Gastrocnemius medialis (tissue), 4 donors: ENCODE data around the gene RAB12.

Experiments
- POLR2A ChIP-seq, 2 donors: fragments of 450-650 bp; IDR thresholded peaks; one replicate each; pipeline ENCODE4 v1.6.1; 2017; ENCODE audit warnings: antibody characterized with exemption in 2 of 2, mild to moderate bottlenecking in 2 of 2, moderate library complexity in 2 of 2
- TF ChIP-seq, protein P1 (sequence below), 5 experiments: fragments of 450-650 bp in 3 of 5; fragments of 200-600 bp in 2 of 5; sonication (generic) in 2 of 5; IDR thresholded peaks in 4 of 5; conservative IDR thresholded peaks in 1 of 5; 1 replicate in 4 of 5; 2 replicates in 1 of 5; pipeline ENCODE4 v1.5.1; 2016 to 2019; ENCODE audit warnings: antibody characterized with exemption in 5 of 5, mild to moderate bottlenecking in 3 of 5, moderate library complexity in 3 of 5

DNA sequence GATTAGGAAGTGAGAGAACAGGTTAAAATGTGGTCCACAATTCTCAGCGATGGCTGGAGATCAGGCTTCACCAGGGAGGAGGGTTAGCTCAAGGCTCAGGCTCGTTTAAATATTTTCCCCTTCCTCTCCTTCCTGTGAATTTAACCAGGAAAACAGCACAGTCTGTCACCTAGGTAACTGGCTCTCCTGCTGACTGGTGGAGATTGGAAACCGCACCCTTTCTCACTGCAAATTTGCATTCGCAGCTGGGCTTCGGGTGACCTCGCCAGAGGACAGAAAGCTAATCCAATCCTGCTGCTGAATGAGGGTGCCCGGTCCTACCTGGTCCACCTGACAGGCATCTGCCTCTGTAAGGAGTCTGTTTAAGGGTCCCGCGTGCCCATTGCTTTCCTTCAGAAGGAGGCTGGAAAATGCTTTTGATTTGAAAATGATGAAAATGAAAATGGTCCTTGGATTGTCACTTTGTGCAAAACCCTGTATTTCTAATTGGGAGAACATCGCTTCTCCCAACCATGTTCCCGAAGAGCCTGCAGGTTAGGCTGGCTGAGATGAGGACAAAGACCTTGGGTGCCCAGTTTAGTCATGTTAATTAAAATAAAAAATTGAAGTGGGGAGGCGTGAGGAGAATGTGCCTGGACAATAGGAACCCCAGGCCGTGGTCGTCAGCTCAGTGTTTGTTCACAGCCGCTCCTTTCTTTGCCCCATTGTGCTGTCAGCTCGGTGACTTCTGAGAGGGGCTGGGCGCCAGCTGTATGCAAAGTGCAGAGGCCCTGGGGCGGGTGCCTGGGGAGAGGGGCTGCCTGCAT, 52.7 kb downstream of the RAB12 start:
- TF ChIP-seq, protein P1, sequence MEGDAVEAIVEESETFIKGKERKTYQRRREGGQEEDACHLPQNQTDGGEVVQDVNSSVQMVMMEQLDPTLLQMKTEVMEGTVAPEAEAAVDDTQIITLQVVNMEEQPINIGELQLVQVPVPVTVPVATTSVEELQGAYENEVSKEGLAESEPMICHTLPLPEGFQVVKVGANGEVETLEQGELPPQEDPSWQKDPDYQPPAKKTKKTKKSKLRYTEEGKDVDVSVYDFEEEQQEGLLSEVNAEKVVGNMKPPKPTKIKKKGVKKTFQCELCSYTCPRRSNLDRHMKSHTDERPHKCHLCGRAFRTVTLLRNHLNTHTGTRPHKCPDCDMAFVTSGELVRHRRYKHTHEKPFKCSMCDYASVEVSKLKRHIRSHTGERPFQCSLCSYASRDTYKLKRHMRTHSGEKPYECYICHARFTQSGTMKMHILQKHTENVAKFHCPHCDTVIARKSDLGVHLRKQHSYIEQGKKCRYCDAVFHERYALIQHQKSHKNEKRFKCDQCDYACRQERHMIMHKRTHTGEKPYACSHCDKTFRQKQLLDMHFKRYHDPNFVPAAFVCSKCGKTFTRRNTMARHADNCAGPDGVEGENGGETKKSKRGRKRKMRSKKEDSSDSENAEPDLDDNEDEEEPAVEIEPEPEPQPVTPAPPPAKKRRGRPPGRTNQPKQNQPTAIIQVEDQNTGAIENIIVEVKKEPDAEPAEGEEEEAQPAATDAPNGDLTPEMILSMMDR (IDR thresholded peaks at IDR 0.05 in 4 of 5, conservative IDR thresholded peaks at IDR 0.05 in 1 of 5), result no peak
- TF ChIP-seq POLR2A (IDR thresholded peaks at IDR 0.05), result no peak
